ENCODE results near the gene F8. TPM values are rescaled to one million over a fixed set of nuclear protein-coding genes. Genes with fewer than 3 reads are reported as not detected.

The F8 gene
- total and polyA plus RNA-seq, 2 of the 4 experiments (the other 2 are of a cell fraction): 1.4 to 1.5 TPM

- intact Hi-C loops (cut with micrococcal nuclease) (no loop called here), dilution Hi-C loops (cut with HindIII; ENCODE audit: low sequenced_read_pairs, unreplicated experiment) (no loop called here), in situ Hi-C loops (cut with MboI; ENCODE audit: low sequenced_read_pairs) (no loop called here)
- no TSS peak for BruUV-seq (replicated peaks)
- Histone ChIP-seq H2AK9ac (replicated peaks; ENCODE audit: low read depth, low read length, poor library complexity) (no peak overlapping the region), H3K18ac (ENCODE audit: low read depth, low read length) (no peak overlapping the region), H3K36me3 (ENCODE audit: control insufficient read depth, insufficient read depth, low read length) (no peaks in the 10 kb centered on the region), H4K91ac (ENCODE audit: insufficient read depth, low read depth, low read length) (no peak overlapping the region), H2BK20ac (ENCODE audit: low read depth, low read length) (no peak overlapping the region), H2AFZ (replicated peaks; ENCODE audit: low read length, poor library complexity) (no peak overlapping the region), H3K14ac (replicated peaks; ENCODE audit: low read depth, low read length) (no peak overlapping the region), H2BK15ac (ENCODE audit: low read depth, low read length) (no peak overlapping the region), H3K27ac (ENCODE audit: insufficient read depth, low read length) (no peak overlapping the region), H3K4me3 (ENCODE audit: insufficient read depth, low read depth, low read length) (no peak overlapping the region), H3K9ac (ENCODE audit: low read depth, low read length) (no peak overlapping the region), H3K9me1 (ENCODE audit: insufficient read depth, low read length) (no peaks in the 10 kb centered on the region), H3K4me2 (ENCODE audit: low read depth, low read length) (no peak overlapping the region), H3K4ac (ENCODE audit: low read depth, low read length) (no peak overlapping the region), H4K5ac (ENCODE audit: low read depth, low read length) (no peak overlapping the region), H2BK120ac (ENCODE audit: low read depth, low read length) (no peak overlapping the region), H2AK5ac (ENCODE audit: low read depth, low read length) (no peak overlapping the region), H2BK5ac (ENCODE audit: low read depth, low read length, poor library complexity, severe bottlenecking) (no peak overlapping the region), H3K23ac (ENCODE audit: low read depth, low read length) (no peak overlapping the region), H3K4me1 (ENCODE audit: control insufficient read depth, insufficient read depth, low read length) (no peaks in the 10 kb centered on the region), H3K79me1 (ENCODE audit: low read depth in 1 of 2, low read length in 2 of 2) (peaks cover 0 to 7% of the 10 kb centered on the region in 2 experiments; a peak in 2 of 4 replicates), H3K27me3 (ENCODE audit: control insufficient read depth, insufficient read depth, low read length) (no peaks in the 10 kb centered on the region), H4K20me1 (ENCODE audit: insufficient read depth, low read length) (no peaks in the 10 kb centered on the region), H3K9me3 (ENCODE audit: control insufficient read depth, insufficient read depth, low read length) (no peaks in the 10 kb centered on the region), H4K8ac (ENCODE audit: low read depth in 2 of 2, low read length in 2 of 2) (no peak overlapping the region), H3K56ac (ENCODE audit: extremely low read depth, insufficient read depth, low read length) (no peak overlapping the region)
- WGBS, 2 experiments (ENCODE audit: extremely low coverage in 2 of 2, insufficient read length in 1 of 2): no CpG with 5 or more reads among the region's 5 CpGs
- DNase-seq (no peak), ATAC-seq (ENCODE audit: low read depth) (no peak)
- POLR2A ChIA-PET (ENCODE audit: unreplicated experiment): no interaction called here
- CTCF ChIA-PET: no interaction called here
- no peak for TF ChIP-seq MAZ (IDR thresholded peaks at IDR 0.05; ENCODE audit: borderline replicate concordance, low read depth, low read length)
- no peak for TF ChIP-seq BHLHE40 (IDR thresholded peaks at IDR 0.05; ENCODE audit: low read depth, low read length)
- no peak for TF ChIP-seq MXI1 (IDR thresholded peaks at IDR 0.05; ENCODE audit: borderline replicate concordance, low read depth, low read length)
- TF ChIP-seq USF2 (IDR thresholded peaks at IDR 0.05; ENCODE audit: low read depth, low read length): no peak
- no peak for TF ChIP-seq CTCF (conservative IDR thresholded peaks at IDR 0.05; ENCODE audit: low read depth, low read length)
- TF ChIP-seq NFE2L2 (IDR thresholded peaks at IDR 0.05; ENCODE audit: low read depth, low read length): no peak
- no peak for TF ChIP-seq RCOR1 (IDR thresholded peaks at IDR 0.05; ENCODE audit: insufficient replicate concordance, low read length)
- no peak for TF ChIP-seq SMC3 (IDR thresholded peaks at IDR 0.05; ENCODE audit: low read depth, low read length)
- TF ChIP-seq CEBPB (IDR thresholded peaks at IDR 0.05; ENCODE audit: low read depth, low read length): no peak
- no peak for TF ChIP-seq MAFK (IDR thresholded peaks at IDR 0.05; ENCODE audit: low read depth, low read length)
These were observed 9.1 kb upstream of the F8 start for GRCh38 chrX:155031657-155032056.
